OCI-LY1 (cell line): ENCODE measurements around the gene PIAS4.

Experiments
- EZH2 ChIP-seq: fragments of 200-600 bp; sonication (generic), shearing (Covaris generic); IDR thresholded peaks from 2 replicates; pipeline ENCODE4 v1.8.0; 2017; ENCODE audit warnings: borderline replicate concordance, mixed run types, mild to moderate bottlenecking, antibody characterized with exemption, low read length, moderate library complexity, mixed read lengths
- TF ChIP-seq, protein P1 (sequence below): fragments of 200-600 bp; sonication (generic), shearing (Covaris generic); IDR thresholded peaks from 2 replicates; pipeline ENCODE4 v1.5.1; 2017; ENCODE audit warnings: mild to moderate bottlenecking, antibody characterized with exemption, low read length, moderate library complexity, mixed read lengths

DNA sequence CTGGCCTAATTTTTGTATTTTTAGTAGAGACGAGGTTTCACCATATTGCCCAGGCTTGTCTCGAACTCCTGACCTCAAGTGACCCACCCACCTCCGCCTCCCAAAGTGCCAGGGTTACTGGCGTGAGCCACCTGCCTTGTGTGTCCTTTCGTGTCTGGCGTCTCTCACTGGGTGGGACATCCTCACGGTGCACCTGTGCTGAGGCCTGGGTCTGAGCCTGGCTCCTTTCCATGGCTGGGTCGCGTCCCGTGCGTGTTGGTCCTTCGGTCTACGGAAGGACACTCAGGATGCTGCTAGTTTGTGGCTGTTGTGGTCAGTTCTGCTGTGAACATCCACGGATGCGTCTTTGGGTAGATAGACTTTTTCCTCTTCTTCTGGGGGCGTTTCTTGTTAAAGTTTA lies 19.6 kb downstream of the PIAS4 start:
- TF ChIP-seq EZH2: no peak
- TF ChIP-seq, protein P1, sequence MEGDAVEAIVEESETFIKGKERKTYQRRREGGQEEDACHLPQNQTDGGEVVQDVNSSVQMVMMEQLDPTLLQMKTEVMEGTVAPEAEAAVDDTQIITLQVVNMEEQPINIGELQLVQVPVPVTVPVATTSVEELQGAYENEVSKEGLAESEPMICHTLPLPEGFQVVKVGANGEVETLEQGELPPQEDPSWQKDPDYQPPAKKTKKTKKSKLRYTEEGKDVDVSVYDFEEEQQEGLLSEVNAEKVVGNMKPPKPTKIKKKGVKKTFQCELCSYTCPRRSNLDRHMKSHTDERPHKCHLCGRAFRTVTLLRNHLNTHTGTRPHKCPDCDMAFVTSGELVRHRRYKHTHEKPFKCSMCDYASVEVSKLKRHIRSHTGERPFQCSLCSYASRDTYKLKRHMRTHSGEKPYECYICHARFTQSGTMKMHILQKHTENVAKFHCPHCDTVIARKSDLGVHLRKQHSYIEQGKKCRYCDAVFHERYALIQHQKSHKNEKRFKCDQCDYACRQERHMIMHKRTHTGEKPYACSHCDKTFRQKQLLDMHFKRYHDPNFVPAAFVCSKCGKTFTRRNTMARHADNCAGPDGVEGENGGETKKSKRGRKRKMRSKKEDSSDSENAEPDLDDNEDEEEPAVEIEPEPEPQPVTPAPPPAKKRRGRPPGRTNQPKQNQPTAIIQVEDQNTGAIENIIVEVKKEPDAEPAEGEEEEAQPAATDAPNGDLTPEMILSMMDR: no peak
